Gastroesophageal sphincter (tissue), 3 donors: ENCODE measurements around the gene KLRF2.

Experiments used
- CTCF ChIP-seq, 4 experiments: fragments of 200-600 bp in 2 of 4; fragments of 450-650 bp in 2 of 4; sonication (generic) in 1 of 4; IDR thresholded peaks; one replicate each; pipeline ENCODE4 v1.5.1; 2017 to 2019; ENCODE audit warnings: antibody characterized with exemption in 4 of 4, mild to moderate bottlenecking in 2 of 4, moderate library complexity in 2 of 4
- EP300 ChIP-seq: sonication (generic); formaldehyde crosslinking; IDR thresholded peaks from one replicate; pipeline ENCODE4 v1.6.1; 2017; ENCODE audit warnings: antibody characterized with exemption, mild to moderate bottlenecking

DNA sequence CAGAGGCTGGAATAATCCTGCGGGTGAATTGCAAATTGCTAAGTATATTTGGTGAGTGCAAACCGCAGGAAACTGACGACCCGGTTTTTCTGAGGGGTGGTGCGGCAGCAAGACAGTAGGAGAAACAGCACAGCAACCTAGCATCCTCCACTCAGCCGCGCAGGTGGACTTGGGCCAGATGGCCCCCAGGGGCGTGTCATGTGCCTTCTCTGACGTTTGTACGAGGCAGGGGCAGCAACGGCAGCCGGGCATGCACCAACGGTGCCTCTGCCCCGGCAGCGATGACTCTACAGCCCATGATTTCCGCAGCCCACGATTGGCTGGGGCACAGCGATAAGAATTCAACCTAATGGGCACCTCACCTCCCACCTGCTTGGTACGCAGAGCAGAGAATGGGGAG, 62.0 kb downstream of the KLRF2 start:
- TF ChIP-seq CTCF (IDR thresholded peaks at IDR 0.05) (no peak), EP300 (no peak)
